Measurements from ENCODE around the gene HS6ST3.

Gene HS6ST3

GRCh38 chr13:96553796-96554195 is 463.9 kb downstream of the HS6ST3 start:
- DNase-seq = no peak

- DNase-seq = no peak
Measured at GRCh38 chr13:96573563-96573962, 483.7 kb downstream of the HS6ST3 start.

- no peak for DNase-seq
Measured at GRCh38 chr13:96575423-96576320, 485.8 kb downstream of the HS6ST3 start.

GRCh38 chr13:96581741-96582140 is 491.8 kb downstream of the HS6ST3 start:
- DNase-seq = no peak

- no peak for DNase-seq
Measured at GRCh38 chr13:96615252-96615651, 525.3 kb downstream of the HS6ST3 start.

GRCh38 chr13:96617528-96617927 is 527.6 kb downstream of the HS6ST3 start:
- DNase-seq = no peak

GRCh38 chr13:96621634-96622183 is 531.8 kb downstream of the HS6ST3 start:
- no peak for DNase-seq

- DNase-seq = no peak
Measured at GRCh38 chr13:96629331-96629730, 539.4 kb downstream of the HS6ST3 start.

GRCh38 chr13:96632536-96633320 is 542.8 kb downstream of the HS6ST3 start:
- no peak for DNase-seq

GRCh38 chr13:96636001-96636709 is 546.2 kb downstream of the HS6ST3 start:
- no peak for DNase-seq

- DNase-seq = no peak
Measured at GRCh38 chr13:96637039-96637438, 547.1 kb downstream of the HS6ST3 start.

- DNase-seq = no peak
Measured at GRCh38 chr13:96646101-96646500, 556.2 kb downstream of the HS6ST3 start.

- DNase-seq = no peak
Measured at GRCh38 chr13:96646515-96647211, 556.8 kb downstream of the HS6ST3 start.

- no peak for DNase-seq
Measured at GRCh38 chr13:96650301-96650886, 560.5 kb downstream of the HS6ST3 start.

GRCh38 chr13:96651598-96651997 is 561.7 kb downstream of the HS6ST3 start:
- DNase-seq = no peak

GRCh38 chr13:96652506-96652905 is 562.6 kb downstream of the HS6ST3 start:
- no peak for DNase-seq

- DNase-seq = no peak
Measured at GRCh38 chr13:96661612-96662011, 571.7 kb downstream of the HS6ST3 start.

- DNase-seq = no peak
Measured at GRCh38 chr13:96662036-96662435, 572.1 kb downstream of the HS6ST3 start.

- DNase-seq = no peak
Measured at GRCh38 chr13:96667294-96668018, 577.5 kb downstream of the HS6ST3 start.

- no peak for DNase-seq
Measured at GRCh38 chr13:96671073-96671472, 581.2 kb downstream of the HS6ST3 start.

- no peak for DNase-seq
Measured at GRCh38 chr13:96672016-96672415, 582.1 kb downstream of the HS6ST3 start.

Data from NCI-H1694 (cell line).